Measurements from ENCODE around the gene ADGB.

DNA sequence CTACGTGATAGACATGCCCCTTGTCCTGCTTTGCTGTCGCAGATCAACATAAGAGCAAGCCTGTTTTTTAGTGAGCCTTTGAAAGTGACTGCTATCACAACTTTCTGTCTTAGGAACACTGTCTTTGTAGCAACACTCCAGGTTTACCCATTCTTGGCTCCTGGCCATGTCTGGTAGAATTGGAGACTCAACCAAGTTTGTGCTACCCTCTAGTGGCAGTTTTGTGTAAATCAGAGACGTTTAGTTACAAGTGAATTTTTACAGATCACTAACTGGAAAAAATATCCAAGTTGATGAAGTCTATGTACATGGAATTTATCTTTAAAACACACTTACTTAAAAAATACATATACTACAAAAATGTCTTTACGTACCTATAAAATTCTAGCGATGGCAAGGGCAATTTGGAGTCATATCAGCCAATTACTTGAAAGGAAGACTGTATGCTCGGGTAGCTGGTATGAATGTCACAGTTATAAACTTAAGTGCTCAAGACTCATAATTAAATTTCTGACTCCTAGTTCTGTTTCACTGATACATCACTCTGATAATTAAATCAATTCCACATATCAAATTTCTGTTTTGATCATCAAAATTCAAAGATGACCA is 101.4 kb downstream of the ADGB start:
- TF ChIP-seq, protein P1, sequence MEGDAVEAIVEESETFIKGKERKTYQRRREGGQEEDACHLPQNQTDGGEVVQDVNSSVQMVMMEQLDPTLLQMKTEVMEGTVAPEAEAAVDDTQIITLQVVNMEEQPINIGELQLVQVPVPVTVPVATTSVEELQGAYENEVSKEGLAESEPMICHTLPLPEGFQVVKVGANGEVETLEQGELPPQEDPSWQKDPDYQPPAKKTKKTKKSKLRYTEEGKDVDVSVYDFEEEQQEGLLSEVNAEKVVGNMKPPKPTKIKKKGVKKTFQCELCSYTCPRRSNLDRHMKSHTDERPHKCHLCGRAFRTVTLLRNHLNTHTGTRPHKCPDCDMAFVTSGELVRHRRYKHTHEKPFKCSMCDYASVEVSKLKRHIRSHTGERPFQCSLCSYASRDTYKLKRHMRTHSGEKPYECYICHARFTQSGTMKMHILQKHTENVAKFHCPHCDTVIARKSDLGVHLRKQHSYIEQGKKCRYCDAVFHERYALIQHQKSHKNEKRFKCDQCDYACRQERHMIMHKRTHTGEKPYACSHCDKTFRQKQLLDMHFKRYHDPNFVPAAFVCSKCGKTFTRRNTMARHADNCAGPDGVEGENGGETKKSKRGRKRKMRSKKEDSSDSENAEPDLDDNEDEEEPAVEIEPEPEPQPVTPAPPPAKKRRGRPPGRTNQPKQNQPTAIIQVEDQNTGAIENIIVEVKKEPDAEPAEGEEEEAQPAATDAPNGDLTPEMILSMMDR (IDR thresholded peaks at IDR 0.05; ENCODE audit: low read depth, low read length), result peak; percentile 66
- no peak for TF ChIP-seq MAX (IDR thresholded peaks at IDR 0.05; ENCODE audit: low read depth, low read length)
- TF ChIP-seq POLR2A (IDR thresholded peaks at IDR 0.05; ENCODE audit: extremely low read depth, insufficient read length), result no peak
